Left lung (tissue), 10 donors: Measurements from ENCODE around the gene PHKG1. TPM values are rescaled to one million over a fixed set of nuclear protein-coding genes. Genes with fewer than 3 reads are reported as not detected.
"Not testable (repeated sequence)": the region's sequence is repeated elsewhere in the genome, so short reads cannot be mapped to it uniquely, and the experiment has no call there.

Source experiments
- ATAC-seq: fragments of 200-7000 bp; cut with Tn5 transposase; one replicate; pipeline ENCODE4 v1.9.1; 2020; ENCODE audit warnings: moderate library complexity
- DNase-seq, 4 donors: peaks; one replicate each; pipeline ENCODE4 v3.0.0-alpha.2; 2013 to 2020
- H3K27ac ChIP-seq, 2 donors: fragments of 200-600 bp; sonication (generic) in 1 of 2; one replicate each; pipeline versions ENCODE4 v1.5.0 to v1.8.0; 2020 to 2021
- H3K27me3 ChIP-seq, 2 donors: fragments of 200-600 bp; sonication (generic) in 1 of 2; one replicate each; pipeline versions ENCODE4 v1.5.0 to v1.8.0; 2020 to 2021
- H3K36me3 ChIP-seq, 2 donors: fragments of 200-600 bp; sonication (generic) in 1 of 2; one replicate each; pipeline versions ENCODE4 v1.5.0 to v1.8.0; 2020 to 2021
- H3K4me1 ChIP-seq, 2 donors: fragments of 200-600 bp; one replicate each; pipeline ENCODE4 v1.8.0; 2021
- H3K4me3 ChIP-seq, 2 donors: fragments of 200-600 bp; sonication (generic) in 1 of 2; one replicate each; pipeline versions ENCODE4 v1.5.0 to v1.8.0; 2020 to 2021; ENCODE audit warnings: mild to moderate bottlenecking in 1 of 2
- H3K9me3 ChIP-seq, 2 donors: fragments of 200-600 bp; sonication (generic) in 1 of 2; one replicate each; pipeline versions ENCODE4 v1.5.0 to v1.8.0; 2020 to 2021
- intact Hi-C, 2 donors: fragments of 100-400 bp; cut with DNase I; formaldehyde crosslinking; loops; one replicate each; pipeline versions ENCODE4 v1.11.2 to v1.14.2; 2022
- polyA plus RNA-seq, 6 donors: library from polyadenylated mRNA; unstranded; fragments of 120-200 nt; gene quantifications; one replicate each; pipeline ENCODE4 v1.2.1, GENCODE V29; 2013; ENCODE audit not compliant: insufficient read length in 6 of 6
- total RNA-seq, 2 donors: library from RNA; stranded (reverse); fragmentation: NEBNext Ultra II Directional; extraction: Animal tissue kit (Norgen Biotek cat#: 25700); gene quantifications; one replicate each; pipeline ENCODE4 v1.2.1, GENCODE V29; 2021
- TF ChIP-seq, protein P1 (sequence below), 2 donors: fragments of 200-600 bp; sonication (generic) in 1 of 2; IDR thresholded peaks; one replicate each; pipeline versions ENCODE4 v1.5.0 to v1.8.0; 2021; ENCODE audit warnings: antibody characterized with exemption in 2 of 2
- donor health status: DM: no; HTN: yes; CAD: no.
- donor health status: DM: no; HTN: no; CAD: no.

PHKG1 gene
- total and polyA plus RNA-seq, 8 donors = 0.32 to 3.9 (median 2.3) TPM

DNA sequence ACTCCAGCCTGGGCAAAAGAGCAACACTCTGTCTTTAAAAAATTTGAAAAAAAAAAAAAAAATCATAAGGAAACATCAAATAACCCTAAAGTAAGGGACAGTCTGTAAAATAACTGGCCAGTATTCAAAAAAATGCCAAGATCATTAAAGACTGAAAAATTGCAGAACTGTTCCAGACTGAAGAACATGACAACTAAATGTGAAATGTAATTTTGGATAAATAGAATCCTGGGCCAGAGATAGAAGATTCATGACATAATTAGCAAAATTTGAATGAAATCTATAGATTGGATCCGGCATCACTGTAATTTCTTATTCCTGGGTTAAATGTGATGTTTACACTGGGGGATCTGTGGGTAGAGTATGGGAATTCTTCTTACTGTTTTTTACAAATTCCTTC is 44.5 kb downstream of the PHKG1 start:
- Histone ChIP-seq H3K27me3 (no peaks in the 10 kb centered on the region), H3K4me3 (no peak overlapping the region), H3K36me3 (peaks cover 0 to 5% of the 10 kb centered on the region in 2 donors), H3K4me1 (peaks cover 20 to 27% of the 10 kb centered on the region in 2 donors), H3K27ac (no peak overlapping the region), H3K9me3 (no peaks in the 10 kb centered on the region)
- DNase-seq (no peak), ATAC-seq (no peak)
- TF ChIP-seq, protein P1, sequence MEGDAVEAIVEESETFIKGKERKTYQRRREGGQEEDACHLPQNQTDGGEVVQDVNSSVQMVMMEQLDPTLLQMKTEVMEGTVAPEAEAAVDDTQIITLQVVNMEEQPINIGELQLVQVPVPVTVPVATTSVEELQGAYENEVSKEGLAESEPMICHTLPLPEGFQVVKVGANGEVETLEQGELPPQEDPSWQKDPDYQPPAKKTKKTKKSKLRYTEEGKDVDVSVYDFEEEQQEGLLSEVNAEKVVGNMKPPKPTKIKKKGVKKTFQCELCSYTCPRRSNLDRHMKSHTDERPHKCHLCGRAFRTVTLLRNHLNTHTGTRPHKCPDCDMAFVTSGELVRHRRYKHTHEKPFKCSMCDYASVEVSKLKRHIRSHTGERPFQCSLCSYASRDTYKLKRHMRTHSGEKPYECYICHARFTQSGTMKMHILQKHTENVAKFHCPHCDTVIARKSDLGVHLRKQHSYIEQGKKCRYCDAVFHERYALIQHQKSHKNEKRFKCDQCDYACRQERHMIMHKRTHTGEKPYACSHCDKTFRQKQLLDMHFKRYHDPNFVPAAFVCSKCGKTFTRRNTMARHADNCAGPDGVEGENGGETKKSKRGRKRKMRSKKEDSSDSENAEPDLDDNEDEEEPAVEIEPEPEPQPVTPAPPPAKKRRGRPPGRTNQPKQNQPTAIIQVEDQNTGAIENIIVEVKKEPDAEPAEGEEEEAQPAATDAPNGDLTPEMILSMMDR (IDR thresholded peaks at IDR 0.05) = no peak
- intact Hi-C loops = no loop called here

DNA sequence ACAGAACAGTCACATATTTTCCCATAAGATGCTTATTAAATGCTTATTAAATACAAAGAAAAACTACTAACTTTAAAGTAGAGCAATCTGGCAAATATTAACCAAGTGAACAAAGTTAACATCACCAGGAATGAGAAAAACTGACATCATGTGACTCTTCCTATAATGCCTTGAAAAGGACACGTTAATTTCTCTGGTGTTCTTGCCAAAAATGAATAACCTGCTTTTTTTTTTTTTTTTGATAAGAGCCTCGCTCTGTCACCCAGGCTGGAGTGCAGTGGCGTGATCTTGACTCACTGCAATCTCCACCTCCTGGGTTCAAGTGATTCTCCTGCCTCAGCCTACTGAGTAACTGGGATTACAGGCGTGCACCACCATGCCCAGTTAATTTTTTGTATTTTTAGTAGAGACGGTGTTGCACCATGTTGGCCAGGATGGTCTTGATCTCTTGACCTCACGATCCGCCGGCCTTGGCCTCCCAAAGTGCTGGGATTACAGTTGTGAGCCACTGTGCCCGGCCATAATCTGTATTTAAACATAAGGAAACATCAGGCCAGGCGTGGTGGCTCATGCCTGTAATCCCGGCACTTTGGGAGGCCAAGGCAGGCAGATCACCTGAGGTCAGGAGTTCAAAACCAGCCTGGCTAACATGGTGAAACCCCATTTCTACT is 45.2 kb downstream of the PHKG1 start:
- H3K4me1 ChIP-seq = peaks cover 13 to 21% of the 10 kb centered on the region in 2 donors
- H3K27me3 ChIP-seq, H3K4me3 ChIP-seq, intact Hi-C loops, H3K36me3 ChIP-seq, H3K9me3 ChIP-seq, ATAC-seq, DNase-seq: not testable (repeated sequence)
- peak overlapping the region; percentile 58 to 62 for H3K27ac ChIP-seq

DNA sequence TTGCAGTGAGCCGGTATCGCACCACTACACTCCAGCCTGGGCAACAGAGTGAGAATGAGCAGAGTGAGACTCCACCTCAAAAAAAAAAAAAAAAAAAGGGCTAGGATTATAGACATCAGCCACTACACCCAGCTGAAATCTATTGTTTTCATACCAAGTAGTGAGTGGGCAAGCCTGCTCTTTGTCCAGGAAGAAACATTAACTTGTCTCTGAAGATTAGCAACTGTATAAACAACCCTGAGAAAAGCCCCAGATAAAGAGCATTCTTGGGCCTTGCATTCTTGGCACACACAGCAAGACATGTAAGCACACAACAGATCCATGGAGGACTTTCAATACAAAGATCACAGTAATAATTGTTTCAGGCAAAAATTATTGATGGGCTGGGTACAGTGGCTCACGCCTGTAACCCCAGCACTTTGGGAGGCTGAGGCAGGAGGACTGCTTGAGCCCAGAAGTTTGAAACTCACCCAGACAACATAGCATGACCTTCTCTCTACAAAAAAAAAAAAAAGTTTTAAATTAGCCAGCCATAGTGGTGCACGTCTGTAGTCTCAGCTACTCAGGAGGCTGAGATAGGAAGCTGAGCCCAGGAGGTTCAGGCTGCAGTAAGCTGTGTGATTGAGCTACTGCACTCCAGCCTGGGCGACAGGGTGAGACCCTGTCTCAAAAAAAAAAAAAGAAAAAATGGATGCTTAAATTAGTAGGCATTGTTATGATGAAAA is 45.9 kb downstream of the PHKG1 start:
- Histone ChIP-seq H3K4me1 (peaks cover 10 to 15% of the 10 kb centered on the region in 2 donors), H3K27me3 (no peaks in the 10 kb centered on the region), H3K9me3 (no peaks in the 10 kb centered on the region), H3K4me3 (no peak overlapping the region), H3K27ac (peak overlapping the region; percentile 58 to 62), H3K36me3 (peaks cover 0 to 7% of the 10 kb centered on the region in 2 donors)
- DNase-seq (peak in 1 of 4 donors; percentile 48), ATAC-seq (peak; percentile 8)
- TF ChIP-seq, protein P1 (IDR thresholded peaks at IDR 0.05) = no peak
- intact Hi-C loops = no loop called here

DNA sequence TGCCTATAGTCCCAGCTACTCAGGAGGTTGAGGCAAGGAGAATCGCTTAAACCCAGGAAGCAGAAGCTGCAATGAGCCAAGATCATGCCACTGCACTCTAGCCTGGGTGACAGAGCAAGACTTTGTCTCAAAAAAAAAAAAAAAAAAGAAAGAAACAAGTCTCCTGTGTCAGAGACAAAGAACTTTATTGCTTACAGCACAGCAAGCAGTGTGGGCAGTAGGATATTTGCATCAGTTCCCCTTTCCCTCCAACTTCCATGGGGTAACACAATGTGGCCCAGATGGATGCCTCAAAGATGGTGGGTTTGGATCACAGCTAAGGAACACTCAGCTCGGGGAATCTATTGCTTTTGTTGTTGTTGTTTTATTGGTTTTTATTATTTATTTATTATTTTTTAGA is 47.0 kb downstream of the PHKG1 start:
- peak overlapping the region in 1 of 2 donors; percentile 58 for H3K27ac ChIP-seq
- H3K36me3 ChIP-seq, H3K27me3 ChIP-seq, H3K4me3 ChIP-seq, H3K9me3 ChIP-seq, intact Hi-C loops, ATAC-seq: not testable (repeated sequence)
- peaks cover 10 to 13% of the 10 kb centered on the region in 2 donors for H3K4me1 ChIP-seq
- peak in 1 of 4 donors; percentile 8 for DNase-seq

DNA sequence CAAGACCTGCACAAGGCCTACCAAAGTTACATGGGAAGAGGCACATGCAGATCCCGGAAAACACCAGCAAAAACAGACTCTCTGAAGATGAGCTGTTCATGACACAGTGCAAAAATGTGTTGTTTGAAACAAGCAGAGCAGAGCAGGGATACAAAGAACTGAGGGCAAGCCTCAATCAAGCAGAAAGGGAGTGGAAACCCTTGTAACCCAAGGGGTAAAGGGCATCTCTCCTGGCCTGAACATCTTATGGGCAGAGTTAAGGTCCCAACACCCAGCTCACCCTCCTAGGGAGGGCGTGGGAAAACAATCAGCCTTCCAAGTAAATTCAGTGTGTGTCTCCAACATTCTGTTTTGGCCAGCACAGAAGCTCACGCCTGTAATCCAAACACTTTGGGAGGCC is 52.0 kb downstream of the PHKG1 start:
- Histone ChIP-seq H3K4me1 (no peaks in the 10 kb centered on the region), H3K36me3 (peaks cover 0 to 7% of the 10 kb centered on the region in 2 donors), H3K27me3 (no peaks in the 10 kb centered on the region), H3K9me3 (no peaks in the 10 kb centered on the region), H3K4me3 (no peak overlapping the region), H3K27ac (no peak overlapping the region)
- DNase-seq = no peak
- no peak for ATAC-seq
- intact Hi-C loops = no loop called here
- TF ChIP-seq, protein P1 (IDR thresholded peaks at IDR 0.05) = no peak

DNA sequence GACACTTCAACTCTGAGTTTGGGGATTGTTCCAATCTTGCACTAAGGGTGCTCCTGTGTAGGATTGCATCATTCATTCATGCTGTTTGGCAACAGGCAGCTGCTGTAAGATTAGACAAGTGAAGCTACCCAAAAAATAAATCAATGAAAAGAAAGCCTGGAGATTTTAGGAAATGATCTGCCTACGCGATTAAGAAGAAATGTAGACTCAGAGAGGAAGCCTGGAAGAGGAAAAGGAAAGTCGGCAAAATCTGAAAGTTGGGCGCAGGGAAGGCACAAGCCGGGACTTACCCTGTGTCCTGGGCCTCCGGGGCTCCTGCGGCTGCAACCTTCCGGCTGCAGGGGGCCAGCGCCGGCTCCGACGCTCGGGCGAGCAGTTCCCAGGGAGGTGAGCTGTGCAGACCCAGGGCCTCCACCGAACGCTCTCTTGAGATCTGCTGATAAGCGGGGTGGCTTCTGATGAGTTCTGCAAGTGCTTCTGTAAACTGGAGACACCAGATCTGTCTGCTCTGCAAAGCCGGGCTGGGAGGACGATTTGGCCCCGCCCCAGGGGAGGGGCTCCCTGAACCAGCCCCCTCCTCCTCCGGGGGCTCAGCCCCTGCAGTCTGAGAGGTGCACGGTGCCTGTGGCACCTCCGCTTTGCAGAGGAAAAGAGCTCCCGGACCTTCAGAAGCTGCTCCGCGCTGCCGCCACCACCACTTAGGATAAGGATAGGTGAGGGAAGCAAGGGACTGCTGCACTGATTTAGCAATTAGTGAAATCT is 58.9 kb downstream of the PHKG1 start:
- no peaks in the 10 kb centered on the region for H3K9me3 ChIP-seq
- H3K36me3 ChIP-seq = peaks cover 0 to 17% of the 10 kb centered on the region in 2 donors
- H3K27ac ChIP-seq = peak overlapping the region; percentile 22 to 71
- H3K4me3 ChIP-seq = peak overlapping the region; percentile 65 to 67
- H3K27me3 ChIP-seq = no peaks in the 10 kb centered on the region
- intact Hi-C loops = no loop called here
- TF ChIP-seq, protein P1 (IDR thresholded peaks at IDR 0.05) = peak in 1 of 2 donors; percentile 32
- H3K4me1 ChIP-seq = peaks cover 0 to 18% of the 10 kb centered on the region in 2 donors
- DNase-seq = peak; percentile 43 to 91 (median 68)
- ATAC-seq = peak; percentile 96

DNA sequence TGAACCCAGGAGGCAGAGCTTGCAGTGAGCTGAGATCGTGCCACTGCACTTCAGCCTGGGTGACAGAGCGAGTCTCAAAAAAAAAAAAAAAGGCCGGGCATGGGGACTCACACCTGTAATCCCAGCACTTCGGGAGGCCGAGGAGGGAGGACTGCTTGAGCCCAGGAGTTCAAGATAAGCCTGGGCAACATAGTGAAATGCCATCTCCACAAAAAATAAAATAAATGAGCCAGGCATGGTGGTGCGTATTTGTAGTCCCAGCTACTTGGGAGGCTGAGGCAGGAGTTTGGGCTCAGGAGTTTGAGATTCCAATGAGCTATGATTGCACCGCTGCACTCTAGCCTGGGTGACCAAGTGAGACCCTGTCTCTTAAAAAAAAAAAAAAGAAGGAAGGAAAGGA is 60.2 kb downstream of the PHKG1 start:
- intact Hi-C loops, H3K27ac ChIP-seq, ATAC-seq, DNase-seq, H3K4me3 ChIP-seq, H3K9me3 ChIP-seq, H3K27me3 ChIP-seq: not testable (repeated sequence)
- Histone ChIP-seq H3K4me1 (peaks cover 0 to 18% of the 10 kb centered on the region in 2 donors), H3K36me3 (peaks cover 0 to 28% of the 10 kb centered on the region in 2 donors)

DNA sequence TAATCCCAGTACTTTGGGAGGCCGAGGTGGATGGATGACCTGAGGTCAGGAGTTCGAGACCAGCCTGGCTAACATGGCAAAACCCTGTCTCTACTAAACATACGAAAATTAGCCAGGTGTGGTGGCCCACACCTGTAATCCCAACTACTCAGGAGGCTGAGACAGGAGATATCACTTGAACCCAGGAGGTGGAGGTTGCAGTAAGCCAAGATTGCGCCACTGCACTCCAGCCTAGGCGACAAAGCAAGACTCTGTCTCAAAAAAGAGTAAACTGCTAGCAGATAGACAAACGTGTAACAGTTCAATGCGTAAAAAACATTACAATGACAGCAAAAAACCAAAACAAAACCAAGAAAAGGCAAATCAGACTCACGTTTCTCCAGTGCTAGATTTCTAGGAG is 61.2 kb downstream of the PHKG1 start:
- intact Hi-C loops = not testable (repeated sequence)

More for the DNA sequence above, 61.2 kb downstream of the PHKG1 start:
- not testable (repeated sequence) for H3K9me3 ChIP-seq, H3K4me3 ChIP-seq, H3K27ac ChIP-seq, H3K27me3 ChIP-seq, DNase-seq, ATAC-seq
- Histone ChIP-seq H3K4me1 (peaks cover 0 to 18% of the 10 kb centered on the region in 2 donors), H3K36me3 (peaks cover 0 to 36% of the 10 kb centered on the region in 2 donors)
